GM15510 (cell line): ENCODE results near the gene CACTIN.

Experiments used
- POLR2A ChIP-seq: IDR thresholded peaks from 3 replicates; pipeline ENCODE4 v1.6.1; 2011; ENCODE audit warnings: borderline replicate concordance; ENCODE audit not compliant: insufficient read length; ENCODE audit errors: extremely low read depth

CACTIN gene

DNA sequence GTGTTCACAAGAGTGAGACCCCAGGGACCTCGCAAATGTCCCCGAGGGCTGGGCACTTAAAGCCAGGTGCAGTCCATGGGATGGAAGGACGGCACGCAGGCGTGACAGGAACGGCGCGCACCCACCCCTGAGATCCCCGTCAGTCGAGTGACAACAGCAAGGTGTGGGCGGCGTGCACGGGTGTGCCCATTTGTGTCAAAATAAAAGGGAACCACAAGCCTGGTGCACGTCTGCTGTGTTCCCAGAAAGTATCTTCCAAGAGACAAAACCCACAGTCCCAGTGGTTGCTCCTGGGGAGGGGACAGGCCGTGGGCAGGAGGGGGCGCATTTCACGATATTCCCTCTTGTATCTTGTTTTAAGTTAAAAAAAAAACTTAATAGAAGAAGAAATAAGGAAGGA is 15.7 kb upstream of the CACTIN start:
- TF ChIP-seq POLR2A: no peak

DNA sequence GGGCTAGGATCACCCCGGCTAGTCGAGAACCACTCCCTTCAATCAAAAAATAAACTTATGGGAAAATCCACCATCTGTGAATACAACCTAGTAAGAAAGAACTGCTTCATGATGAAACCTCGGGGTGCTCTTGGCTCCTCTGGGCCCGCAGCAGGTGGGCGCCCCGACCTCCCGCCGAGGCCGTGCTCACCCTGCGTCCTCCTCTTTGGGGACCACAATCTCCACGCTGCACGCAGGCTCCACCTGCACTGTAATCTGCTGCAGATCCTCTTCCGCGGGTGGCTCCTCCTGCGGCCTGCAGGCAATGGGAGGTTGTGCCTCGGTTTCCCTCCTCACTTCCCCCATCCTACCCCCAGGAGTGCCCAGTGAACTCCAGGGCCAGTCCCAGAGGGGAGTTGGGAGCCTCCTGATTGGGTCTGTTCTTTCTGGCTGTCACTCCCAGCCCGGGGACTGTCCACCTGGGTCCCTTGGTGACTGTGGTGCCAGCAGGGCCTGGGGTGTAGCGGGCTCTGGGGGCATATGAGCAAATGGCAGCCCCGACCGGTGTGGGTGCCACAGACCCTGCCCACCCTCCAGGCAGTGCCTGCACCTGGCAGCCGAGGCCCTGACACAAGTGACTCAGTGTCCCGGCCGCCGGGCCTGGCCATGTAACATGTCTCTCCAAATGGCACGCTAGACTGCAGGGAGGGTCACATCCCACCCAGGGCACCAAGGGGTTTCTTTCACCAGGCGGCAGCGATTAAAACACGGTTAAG is 15.1 kb upstream of the CACTIN start:
- TF ChIP-seq POLR2A: no peak

DNA sequence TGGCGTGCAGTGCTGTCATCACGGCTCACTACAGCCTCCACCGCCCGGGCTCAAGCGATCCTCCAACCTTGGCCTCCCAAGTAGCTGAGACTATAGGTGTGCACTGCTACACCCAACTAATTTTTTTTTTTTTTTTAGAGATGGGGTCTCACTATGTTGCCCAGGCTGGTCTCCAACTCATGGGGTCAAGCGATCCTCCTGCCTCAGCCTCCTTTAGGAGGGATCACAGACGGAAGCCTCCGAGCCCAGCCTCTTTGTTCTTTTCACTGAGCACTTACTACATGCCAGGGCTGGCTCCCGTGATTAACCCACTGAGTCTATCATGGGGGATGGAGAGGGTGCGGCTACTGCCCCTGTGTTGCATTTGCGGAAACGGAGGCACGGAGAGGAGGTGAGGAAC is 12.9 kb upstream of the CACTIN start:
- no peak for TF ChIP-seq POLR2A

DNA sequence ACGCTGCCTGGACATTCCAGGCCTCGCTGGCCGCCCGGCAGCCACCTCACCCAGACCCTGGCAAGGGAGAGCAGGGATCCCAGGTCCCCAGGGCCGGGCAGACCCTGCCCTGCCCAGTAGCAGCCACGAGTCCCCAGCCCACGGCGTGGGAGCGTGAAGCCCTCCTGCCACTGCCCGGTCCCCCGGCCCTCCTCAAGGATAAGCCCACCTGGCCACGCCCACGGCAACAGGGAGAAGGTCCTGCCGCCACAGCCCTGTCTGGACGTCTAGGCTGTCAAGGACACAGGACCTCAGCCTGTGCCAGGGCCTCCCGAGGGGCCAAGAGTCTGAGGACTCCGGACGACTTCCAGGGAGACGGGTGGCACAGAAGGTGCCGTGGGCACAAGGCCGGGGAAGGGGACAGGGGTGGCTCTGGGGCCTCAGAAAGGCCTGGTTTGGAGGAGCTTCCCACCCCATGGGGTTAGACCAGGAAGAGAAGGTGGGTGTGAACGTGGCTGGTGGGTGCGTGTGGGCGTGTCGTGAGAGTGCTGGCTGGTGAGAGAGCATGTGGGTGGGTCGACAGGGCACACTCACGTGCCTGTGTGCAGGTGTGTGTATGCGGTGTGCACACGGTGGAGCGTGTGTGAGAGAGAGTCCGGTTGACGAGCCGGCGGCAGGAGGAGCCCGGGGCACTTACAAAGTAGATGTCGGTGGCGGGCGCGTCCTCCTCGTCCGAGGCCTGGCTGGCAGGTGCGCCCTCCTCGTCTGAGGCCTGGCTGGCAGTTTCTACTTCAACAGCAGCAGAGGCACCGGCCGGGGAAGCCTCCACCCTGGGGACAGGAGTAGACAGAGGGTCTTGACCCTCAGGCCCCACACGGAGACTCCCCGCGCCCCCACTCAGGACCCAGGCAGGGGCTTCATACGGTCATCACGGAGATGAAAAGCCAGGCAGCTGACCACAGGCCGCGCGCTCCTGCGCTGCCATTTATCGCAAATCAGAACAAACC is 11.9 kb upstream of the CACTIN start:
- TF ChIP-seq POLR2A: no peak

DNA sequence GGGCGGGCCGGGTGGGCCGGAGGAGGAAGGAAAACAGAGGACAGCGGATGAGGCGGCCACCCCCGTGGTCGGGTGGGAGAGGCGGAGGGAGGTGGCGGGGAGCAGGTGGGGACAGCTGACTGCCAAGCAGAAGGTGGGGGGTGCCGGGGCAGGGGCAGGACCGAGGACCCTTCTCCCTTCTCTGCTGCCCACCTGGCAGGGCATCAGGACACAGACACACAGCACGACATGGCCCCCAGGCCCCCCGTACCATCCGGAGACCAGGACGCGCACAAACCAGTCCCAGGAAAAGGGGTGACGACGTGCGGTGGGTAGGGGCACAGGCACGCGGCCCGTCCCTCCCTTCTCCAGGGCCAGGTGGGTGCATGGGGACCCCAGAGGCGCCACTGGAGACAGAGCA is 11.0 kb upstream of the CACTIN start:
- no peak for TF ChIP-seq POLR2A

DNA sequence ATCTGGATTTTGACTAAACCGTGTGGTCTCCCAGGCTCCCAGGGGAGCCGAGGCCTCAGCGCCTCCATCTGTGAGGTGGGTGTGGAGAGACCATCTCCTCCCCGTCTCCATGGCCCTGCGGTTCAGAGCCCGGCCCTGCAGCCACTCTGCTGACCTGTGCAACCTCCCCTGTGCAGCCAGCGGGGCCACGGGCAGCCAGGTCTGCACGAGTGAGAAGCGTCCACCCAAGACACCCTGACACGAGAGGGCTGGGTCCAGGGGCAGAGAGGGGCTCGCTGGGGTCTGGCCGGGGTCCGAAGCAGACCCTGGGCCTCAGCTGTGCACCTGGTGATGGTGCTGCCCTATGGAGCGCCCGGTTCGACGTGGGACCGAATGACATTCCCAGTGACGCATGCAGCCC is 10.4 kb upstream of the CACTIN start:
- no peak for TF ChIP-seq POLR2A

DNA sequence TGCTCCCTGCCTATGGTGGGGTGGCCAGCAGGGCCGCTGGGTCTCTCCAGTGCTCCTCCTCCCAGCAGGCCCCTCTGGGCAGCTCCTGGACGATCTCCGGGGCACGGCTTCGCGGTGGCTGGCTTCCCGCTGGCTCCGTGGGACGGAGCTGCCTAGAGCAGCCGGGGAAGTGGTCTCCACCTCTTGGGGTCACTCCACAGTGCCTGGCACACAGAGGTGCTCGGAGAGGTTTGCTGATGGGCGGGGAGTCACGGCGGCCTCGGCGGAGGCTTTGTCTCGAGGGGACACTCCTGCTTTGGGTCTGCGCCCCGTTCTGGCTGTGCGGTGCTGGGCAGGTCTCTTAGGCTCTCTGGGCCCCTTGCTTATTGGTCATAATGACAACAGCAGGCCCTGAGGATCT is 9.9 kb upstream of the CACTIN start:
- no peak for TF ChIP-seq POLR2A

DNA sequence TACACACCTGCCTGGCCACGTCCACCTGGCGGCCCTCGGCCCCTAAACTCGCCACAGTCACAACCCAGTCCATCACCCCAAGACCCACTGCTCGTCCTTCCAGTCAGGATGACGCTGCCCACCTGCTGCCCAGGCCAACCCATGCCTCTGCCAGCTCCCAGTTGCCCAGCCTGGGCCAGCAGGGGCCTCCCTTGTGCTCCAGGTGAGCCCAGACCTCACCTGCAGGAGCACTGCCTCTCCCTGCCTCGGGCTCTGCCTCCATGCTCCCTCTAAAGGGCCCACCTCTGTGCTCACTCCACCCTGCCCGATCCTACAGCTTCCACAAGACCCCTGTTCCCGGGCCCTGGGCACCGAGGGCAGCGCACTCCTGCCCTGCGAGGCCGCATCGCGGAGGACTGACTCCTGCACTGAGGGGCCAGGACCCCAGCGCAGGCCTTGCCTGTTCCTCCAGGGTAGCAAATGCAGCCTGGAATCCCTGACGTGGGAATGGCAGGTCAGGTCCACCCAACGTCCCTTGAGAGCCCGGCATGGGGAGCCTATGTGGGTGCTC is 8.0 kb upstream of the CACTIN start:
- no peak for TF ChIP-seq POLR2A

DNA sequence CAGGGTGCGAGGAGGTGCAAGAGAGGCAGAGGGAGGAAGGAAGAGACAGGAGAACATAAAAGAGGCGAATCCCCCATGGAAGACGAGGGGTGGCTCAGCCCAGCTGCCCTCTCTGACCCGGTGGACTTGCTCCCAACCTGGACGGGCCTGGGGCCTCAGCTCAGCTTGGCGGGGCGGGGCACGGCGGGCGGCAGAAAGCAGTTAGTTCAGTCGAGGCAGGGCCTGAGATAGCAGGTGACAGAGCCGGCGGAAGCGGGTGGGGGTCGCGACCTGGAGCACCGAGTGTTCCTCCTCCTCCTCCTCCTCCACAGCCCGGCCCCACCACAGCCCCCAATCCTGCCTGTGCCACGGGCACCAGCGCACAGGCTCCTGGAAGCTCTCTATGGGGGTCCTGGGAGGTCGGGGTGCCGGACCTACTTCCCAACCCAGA is 7.0 kb upstream of the CACTIN start:
- no peak for TF ChIP-seq POLR2A

DNA sequence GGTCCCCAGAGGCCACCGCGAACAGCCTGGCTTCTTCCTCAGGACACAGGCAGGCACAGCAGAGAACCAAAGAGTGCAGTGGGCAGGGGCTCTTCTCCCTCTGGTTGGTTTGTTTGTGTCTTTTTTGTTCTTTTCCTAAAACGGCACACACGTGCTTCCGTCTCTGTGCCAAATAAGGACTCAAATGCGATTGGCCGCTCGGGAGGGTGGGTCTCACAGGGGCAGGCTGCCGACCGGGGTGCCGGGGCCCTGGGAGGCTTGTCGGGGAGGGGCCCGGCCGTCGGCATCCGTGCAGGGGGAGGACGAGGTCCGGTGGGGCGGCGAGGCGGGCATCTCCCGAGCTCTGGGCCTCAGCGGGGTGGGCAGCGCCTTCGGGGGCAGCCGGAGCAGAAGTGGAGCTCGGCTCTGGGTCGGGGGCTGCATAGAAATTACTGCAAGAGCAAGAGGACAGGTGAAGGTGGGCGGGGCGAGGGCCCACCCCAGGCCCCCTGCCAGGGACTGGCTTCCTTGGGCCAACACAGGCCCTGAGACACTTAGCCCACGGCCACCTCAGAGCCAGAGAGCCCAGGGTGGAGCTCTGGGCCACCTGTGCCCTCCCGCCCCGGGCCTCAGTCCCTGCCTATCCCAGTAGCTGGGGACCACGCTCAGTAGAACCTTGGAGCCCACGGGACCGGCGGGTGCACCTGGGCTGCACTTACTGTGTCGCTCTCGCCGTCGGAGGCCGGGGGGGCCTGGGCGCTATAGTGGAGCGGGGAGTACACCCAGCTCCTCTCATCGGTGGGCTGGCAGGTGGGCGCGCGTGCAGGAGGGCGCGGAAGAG is 6.4 kb upstream of the CACTIN start:
- TF ChIP-seq POLR2A: no peak

DNA sequence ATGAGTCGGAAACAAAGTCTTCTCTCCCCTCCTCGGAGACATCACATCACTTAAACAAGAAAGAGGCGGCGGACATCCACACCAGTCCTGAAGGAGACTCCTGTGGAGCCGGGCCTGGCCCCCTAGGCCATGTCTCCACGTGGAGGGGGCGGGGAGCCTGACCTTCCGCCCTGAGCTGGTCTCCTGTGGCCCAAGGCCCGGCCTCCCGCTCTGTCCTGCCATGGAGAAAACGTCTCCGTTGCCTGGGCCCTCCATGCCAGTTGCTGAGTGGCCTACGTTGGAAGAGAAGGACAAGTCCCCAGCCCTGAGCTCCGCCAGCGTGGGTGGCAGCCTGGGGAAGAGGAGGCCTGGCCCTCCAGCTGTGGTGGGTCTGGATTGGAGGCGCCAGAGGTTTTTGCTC is 5.5 kb upstream of the CACTIN start:
- no peak for TF ChIP-seq POLR2A

DNA sequence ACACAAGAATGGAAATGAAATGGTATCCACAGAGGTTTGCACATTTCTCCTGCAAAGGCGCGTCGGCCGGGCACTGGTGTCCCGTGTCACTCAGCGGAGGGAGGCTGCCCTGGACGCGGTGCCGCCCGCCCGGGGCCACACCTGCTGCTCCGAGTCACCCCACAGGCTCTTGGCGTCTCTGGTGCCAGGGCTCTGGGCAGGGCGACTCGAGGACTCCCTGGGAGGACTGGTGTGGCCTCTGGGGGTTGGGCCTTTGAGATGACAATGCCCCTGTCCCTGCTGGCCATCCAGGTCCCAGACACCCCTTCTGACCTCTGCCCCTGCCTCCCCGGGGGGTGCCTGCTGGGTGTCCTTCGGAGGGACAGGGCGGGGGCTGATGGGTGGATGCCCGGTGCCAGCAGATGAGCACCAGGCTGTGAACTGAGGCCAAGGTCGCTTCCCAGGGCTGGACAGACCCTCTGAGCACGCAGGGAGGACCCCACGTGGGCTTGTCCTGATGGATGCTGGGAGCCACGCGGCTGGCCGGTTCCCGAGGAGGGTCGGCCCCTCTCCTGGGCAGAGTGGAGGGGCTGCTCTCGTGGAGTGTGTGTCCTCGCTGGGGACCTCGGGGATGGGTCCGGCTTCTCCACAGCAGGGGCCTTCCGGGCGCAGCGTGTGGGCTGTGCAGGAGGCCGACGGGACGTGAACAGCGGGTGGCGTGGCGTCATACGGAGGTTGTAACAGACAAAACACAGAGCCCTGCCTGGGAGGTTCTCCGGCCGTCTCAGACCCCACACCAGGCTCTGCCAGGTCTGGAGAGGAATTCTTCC is 4.7 kb upstream of the CACTIN start:
- TF ChIP-seq POLR2A: no peak

DNA sequence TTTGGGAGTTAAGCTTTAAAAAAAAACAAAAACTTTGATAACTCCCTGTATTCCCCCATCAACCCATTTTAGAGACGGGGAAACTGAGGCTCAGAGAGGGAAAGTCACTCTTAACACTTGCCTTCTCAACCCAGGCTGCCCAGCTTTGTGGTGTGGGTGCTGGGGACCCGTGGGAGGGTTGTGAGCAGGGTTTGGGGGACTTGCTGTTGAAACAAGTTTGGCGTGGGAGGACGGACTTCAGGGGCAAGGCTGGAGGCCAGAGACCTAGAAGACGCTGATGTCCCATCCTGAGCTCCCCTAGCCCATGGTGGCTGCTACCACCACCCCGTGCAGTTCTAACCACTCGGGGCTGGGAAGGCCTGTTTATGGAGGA is 747 bp upstream of the CACTIN start:
- no peak for TF ChIP-seq POLR2A

DNA sequence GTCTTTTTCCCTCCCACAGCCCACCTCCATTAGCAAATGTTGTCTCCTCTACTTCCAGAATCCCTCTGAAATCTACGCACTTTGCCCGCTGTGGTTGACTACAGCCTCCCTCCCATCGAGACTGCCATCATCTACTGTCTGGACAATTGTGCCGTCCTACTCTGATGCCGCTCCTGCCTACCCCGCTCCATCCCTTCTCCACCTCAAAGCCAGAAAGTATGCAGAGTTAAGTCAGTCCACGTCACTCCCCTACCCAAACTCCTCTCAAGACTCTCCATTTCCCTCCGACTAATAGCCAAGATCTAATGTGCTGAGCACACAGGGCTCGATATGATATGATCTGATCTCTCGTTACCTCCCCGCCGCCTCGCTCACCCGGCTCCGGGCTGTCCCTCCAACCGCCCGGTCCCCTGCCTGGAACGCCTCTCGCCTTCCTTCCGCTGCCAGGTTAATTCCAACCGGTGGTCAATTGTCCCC is 556 bp downstream of the CACTIN start:
- no peak for TF ChIP-seq POLR2A

DNA sequence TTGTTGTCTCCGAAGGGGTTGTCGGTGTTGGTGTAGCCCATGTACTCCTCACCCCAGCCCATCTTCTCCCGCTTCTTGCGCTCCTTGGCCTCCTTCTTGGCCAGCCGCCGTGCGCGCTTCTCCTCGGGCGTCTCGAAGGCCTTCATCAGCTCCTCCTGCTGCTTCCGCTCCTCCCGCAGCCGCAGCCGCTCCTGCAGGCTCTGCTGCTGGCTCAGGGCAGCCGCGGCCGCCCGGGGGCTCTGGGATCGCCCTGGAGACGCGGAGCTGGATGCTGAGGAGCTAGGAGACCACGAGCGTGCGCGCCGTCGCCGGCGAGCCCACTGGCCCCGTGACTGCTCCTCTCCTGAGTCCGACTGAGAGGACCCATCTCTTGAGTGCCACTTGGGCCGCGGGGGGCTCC is 2.9 kb downstream of the CACTIN start:
- no peak for TF ChIP-seq POLR2A

DNA sequence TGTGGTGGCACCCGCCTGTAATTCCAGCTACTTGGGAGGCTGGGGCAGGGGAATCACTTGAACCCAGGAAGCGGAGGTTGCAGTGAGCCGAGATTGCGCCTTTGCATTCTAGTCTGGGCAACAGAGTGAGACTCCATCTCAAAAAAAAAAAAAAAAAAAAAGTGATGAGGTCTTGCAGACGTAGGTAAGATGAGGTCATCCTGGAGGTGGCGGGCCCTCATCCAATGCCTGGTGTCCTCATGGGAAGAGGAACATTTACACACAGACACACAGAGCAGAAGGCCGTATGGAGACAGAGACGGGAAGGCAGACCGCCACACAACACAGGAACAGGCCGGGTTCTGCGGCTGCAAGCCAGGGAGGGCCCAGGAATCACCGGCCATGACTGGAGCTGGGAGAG is 4.4 kb downstream of the CACTIN start:
- TF ChIP-seq POLR2A: no peak
